Liver (tissue), 9 donors: Measurements from ENCODE around the gene GRIN2A. TPM values are rescaled to one million over a fixed set of nuclear protein-coding genes. Genes with fewer than 3 reads are reported as not detected.

Experiments
- DNase-seq: peaks from one replicate; pipeline ENCODE4 v3.0.0-alpha.2; 2017; ENCODE audit warnings: low spot score
- H3K27ac ChIP-seq, 2 donors: one replicate each; pipeline ENCODE4 v1.7.0; 2013; ENCODE audit warnings: inconsistent platforms in 2 of 2, low read length in 2 of 2, control low read depth in 1 of 2, low read depth in 1 of 2, mild to moderate bottlenecking in 1 of 2
- H3K27me3 ChIP-seq, 4 donors: one replicate each; pipeline versions ENCODE4 v1.6.1 to v1.7.0; 2013; ENCODE audit warnings: low read length in 3 of 4, inconsistent platforms in 1 of 4, mild to moderate bottlenecking in 1 of 4, moderate library complexity in 1 of 4; ENCODE audit not compliant: control insufficient read depth in 4 of 4, insufficient read depth in 4 of 4
- H3K36me3 ChIP-seq, 4 donors: one replicate each; pipeline versions ENCODE4 v1.6.1 to v1.7.0; 2013; ENCODE audit warnings: low read length in 3 of 4, mild to moderate bottlenecking in 3 of 4, low read depth in 1 of 4, moderate library complexity in 1 of 4; ENCODE audit not compliant: control insufficient read depth in 4 of 4, insufficient read depth in 3 of 4
- H3K4me1 ChIP-seq, 4 donors: one replicate each; pipeline versions ENCODE4 v1.6.1 to v1.7.0; 2013; ENCODE audit warnings: low read length in 3 of 4, mild to moderate bottlenecking in 3 of 4, moderate library complexity in 1 of 4; ENCODE audit not compliant: control insufficient read depth in 4 of 4, insufficient read depth in 4 of 4
- H3K4me3 ChIP-seq, 3 donors: one replicate each; pipeline versions ENCODE4 v1.6.1 to v1.7.0; 2013; ENCODE audit warnings: low read length in 3 of 3, control low read depth in 1 of 3, low read depth in 1 of 3, mild to moderate bottlenecking in 1 of 3
- H3K9ac ChIP-seq, 2 donors: one replicate each; pipeline ENCODE4 v1.7.0; 2013; ENCODE audit warnings: low read length in 2 of 2, mild to moderate bottlenecking in 2 of 2, moderate library complexity in 2 of 2, control low read depth in 1 of 2, low read depth in 1 of 2
- H3K9me3 ChIP-seq, 4 donors: one replicate each; pipeline versions ENCODE4 v1.6.1 to v1.7.0; 2013; ENCODE audit warnings: low read length in 3 of 4; ENCODE audit not compliant: control insufficient read depth in 4 of 4
- EGR1 ChIP-seq, 2 donors: IDR thresholded peaks; 2 replicates each; pipeline ENCODE4 v1.6.1; 2016 to 2018; ENCODE audit warnings: antibody characterized with exemption in 2 of 2, low read depth in 2 of 2
- FOXA1 ChIP-seq: IDR thresholded peaks from 2 replicates; pipeline ENCODE4 v1.6.1; 2016; ENCODE audit warnings: antibody characterized with exemption
- FOXA2 ChIP-seq: IDR thresholded peaks from 2 replicates; pipeline ENCODE4 v1.6.1; 2016; ENCODE audit warnings: antibody characterized with exemption
- GABPA ChIP-seq, 2 donors: IDR thresholded peaks in 1 of 2; conservative IDR thresholded peaks in 1 of 2; 2 replicates each; pipeline ENCODE4 v1.6.1; 2016; ENCODE audit warnings: antibody characterized with exemption in 2 of 2, mild to moderate bottlenecking in 1 of 2, moderate library complexity in 1 of 2
- HNF4A ChIP-seq, 2 donors: conservative IDR thresholded peaks; 2 replicates each; pipeline ENCODE4 v1.6.1; 2016; ENCODE audit warnings: antibody characterized with exemption in 2 of 2, mild to moderate bottlenecking in 2 of 2
- HNF4G ChIP-seq: IDR thresholded peaks from 2 replicates; pipeline ENCODE4 v1.6.1; 2016; ENCODE audit warnings: antibody characterized with exemption
- JUND ChIP-seq, 2 donors: IDR thresholded peaks; 2 replicates each; pipeline ENCODE4 v1.6.1; 2016; ENCODE audit warnings: antibody characterized with exemption in 2 of 2
- NR2F2 ChIP-seq: IDR thresholded peaks from 2 replicates; pipeline ENCODE4 v1.6.1; 2016; ENCODE audit warnings: antibody characterized with exemption
- RAD21 ChIP-seq, 2 donors: IDR thresholded peaks; 2 replicates each; pipeline ENCODE4 v1.6.1; 2016; ENCODE audit warnings: antibody characterized with exemption in 2 of 2, mild to moderate bottlenecking in 2 of 2
- RXRA ChIP-seq, 2 donors: IDR thresholded peaks; 2 replicates each; pipeline ENCODE4 v1.6.1; 2017 to 2018; ENCODE audit warnings: antibody characterized with exemption in 2 of 2, mild to moderate bottlenecking in 1 of 2
- SP1 ChIP-seq: IDR thresholded peaks from 2 replicates; pipeline ENCODE4 v1.6.1; 2018; ENCODE audit warnings: antibody characterized with exemption, mild to moderate bottlenecking
- TAF1 ChIP-seq: conservative IDR thresholded peaks from 2 replicates; pipeline ENCODE4 v1.6.1; 2016; ENCODE audit warnings: antibody characterized with exemption, mild to moderate bottlenecking
- YY1 ChIP-seq: IDR thresholded peaks from 2 replicates; pipeline ENCODE4 v1.6.1; 2016; ENCODE audit warnings: antibody characterized with exemption, mild to moderate bottlenecking
- WGBS: extraction: QIAGEN DNeasy Blood & Tissue Kit; methylation state at CpG from one replicate; pipeline ENCODE4 v1.1.7; 2013; 5-methylcytosine and 5-hydroxymethylcytosine counted together
- polyA plus RNA-seq, 2 donors: library from polyadenylated mRNA; stranded (reverse) in 1 of 2; unstranded in 1 of 2; fragments of 200-250 nt in 1 of 2; fragments of >200 nt in 1 of 2; fragmentation: Nextera tagmentation in 1 of 2; extraction: Ambion mirVana in 1 of 2; gene quantifications; one replicate each; pipeline versions ENCODE4 v1.2.1 to v1.2.3, GENCODE V29; 2013 to 2015
- total RNA-seq, 2 donors: library from RNA; depleted of rRNA; stranded (reverse); fragments of >200 nt; gene quantifications; one replicate each; pipeline ENCODE4 v1.2.3, GENCODE V29; 2014
- TF ChIP-seq, protein P1 (sequence below): IDR thresholded peaks from 2 replicates; pipeline ENCODE4 v1.6.1; 2016; ENCODE audit warnings: antibody characterized with exemption, mild to moderate bottlenecking
- TF ChIP-seq, protein P2 (sequence below): IDR thresholded peaks from 2 replicates; pipeline ENCODE4 v1.6.1; 2016; ENCODE audit warnings: antibody characterized with exemption
- TF ChIP-seq, protein P3 (sequence below): IDR thresholded peaks from 2 replicates; pipeline ENCODE4 v1.6.1; 2016; ENCODE audit warnings: antibody characterized with exemption
- TF ChIP-seq, protein P4 (sequence below): IDR thresholded peaks from 2 replicates; pipeline ENCODE4 v1.6.1; 2016; ENCODE audit warnings: antibody characterized with exemption
- TF ChIP-seq, protein P5 (sequence below): fragments of 150-350 bp; IDR thresholded peaks from 2 replicates; pipeline ENCODE4 v1.5.1; 2017; ENCODE audit warnings: improper control_type of control experiment, low read depth, low read length; ENCODE audit not compliant: missing input control
- donor health status: healthy.
- donor health status: healthy.
- donor health status: healthy.
- donor health status: healthy.
- donor health status: healthy.

The GRIN2A gene
- total and polyA plus RNA-seq, 4 donors, result under 0.01 to 0.08 (median 0.07) TPM; not detected in 1

DNA sequence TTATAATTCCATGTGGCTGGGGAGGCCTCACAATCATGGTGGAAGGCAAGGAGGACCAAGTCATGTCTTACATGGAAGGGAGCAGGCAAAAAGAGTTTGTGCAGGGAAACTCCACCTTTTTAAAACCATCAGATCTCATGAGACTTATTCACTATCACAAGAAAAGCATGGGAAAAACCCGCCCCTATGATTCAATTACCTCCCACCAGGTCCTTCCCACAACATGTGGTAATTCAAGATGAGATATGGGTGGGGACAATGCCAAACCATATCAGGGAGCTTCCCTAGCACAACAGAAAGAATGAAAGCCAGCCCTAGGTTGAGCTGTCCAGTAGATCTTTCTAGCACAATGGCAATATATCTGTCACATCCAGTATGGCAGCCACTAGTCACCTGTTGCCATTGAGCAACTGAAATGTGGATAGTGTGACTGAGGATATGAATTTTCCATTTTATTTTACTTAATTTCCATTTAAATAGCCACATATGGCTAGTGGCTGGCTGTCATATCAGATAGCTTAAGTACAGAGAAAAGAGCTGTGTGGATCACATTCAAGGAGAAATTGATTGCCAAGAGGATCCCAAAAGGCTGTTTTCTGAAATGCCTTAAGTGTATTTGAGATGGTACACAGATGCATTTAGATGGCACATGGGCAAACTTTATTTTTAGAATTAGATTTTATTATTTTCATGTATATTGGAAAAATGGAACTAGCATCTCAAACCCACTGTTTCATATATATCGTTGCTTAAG is 273.0 kb downstream of the GRIN2A start:
- no peaks in the 10 kb centered on the region for H3K4me1 ChIP-seq
- H3K9me3 ChIP-seq, result no peaks in the 10 kb centered on the region
- no peak overlapping the region for H3K27ac ChIP-seq
- H3K9ac ChIP-seq, result no peak overlapping the region
- 82% methylated on average over 2 of the region's 2 CpGs for WGBS
- H3K36me3 ChIP-seq, result no peaks in the 10 kb centered on the region
- H3K4me3 ChIP-seq, result no peak overlapping the region
- TF ChIP-seq, protein P1, sequence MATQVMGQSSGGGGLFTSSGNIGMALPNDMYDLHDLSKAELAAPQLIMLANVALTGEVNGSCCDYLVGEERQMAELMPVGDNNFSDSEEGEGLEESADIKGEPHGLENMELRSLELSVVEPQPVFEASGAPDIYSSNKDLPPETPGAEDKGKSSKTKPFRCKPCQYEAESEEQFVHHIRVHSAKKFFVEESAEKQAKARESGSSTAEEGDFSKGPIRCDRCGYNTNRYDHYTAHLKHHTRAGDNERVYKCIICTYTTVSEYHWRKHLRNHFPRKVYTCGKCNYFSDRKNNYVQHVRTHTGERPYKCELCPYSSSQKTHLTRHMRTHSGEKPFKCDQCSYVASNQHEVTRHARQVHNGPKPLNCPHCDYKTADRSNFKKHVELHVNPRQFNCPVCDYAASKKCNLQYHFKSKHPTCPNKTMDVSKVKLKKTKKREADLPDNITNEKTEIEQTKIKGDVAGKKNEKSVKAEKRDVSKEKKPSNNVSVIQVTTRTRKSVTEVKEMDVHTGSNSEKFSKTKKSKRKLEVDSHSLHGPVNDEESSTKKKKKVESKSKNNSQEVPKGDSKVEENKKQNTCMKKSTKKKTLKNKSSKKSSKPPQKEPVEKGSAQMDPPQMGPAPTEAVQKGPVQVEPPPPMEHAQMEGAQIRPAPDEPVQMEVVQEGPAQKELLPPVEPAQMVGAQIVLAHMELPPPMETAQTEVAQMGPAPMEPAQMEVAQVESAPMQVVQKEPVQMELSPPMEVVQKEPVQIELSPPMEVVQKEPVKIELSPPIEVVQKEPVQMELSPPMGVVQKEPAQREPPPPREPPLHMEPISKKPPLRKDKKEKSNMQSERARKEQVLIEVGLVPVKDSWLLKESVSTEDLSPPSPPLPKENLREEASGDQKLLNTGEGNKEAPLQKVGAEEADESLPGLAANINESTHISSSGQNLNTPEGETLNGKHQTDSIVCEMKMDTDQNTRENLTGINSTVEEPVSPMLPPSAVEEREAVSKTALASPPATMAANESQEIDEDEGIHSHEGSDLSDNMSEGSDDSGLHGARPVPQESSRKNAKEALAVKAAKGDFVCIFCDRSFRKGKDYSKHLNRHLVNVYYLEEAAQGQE, result no peak
- TF ChIP-seq HNF4A (conservative IDR thresholded peaks at IDR 0.05), result no peak
- TF ChIP-seq, protein P2, sequence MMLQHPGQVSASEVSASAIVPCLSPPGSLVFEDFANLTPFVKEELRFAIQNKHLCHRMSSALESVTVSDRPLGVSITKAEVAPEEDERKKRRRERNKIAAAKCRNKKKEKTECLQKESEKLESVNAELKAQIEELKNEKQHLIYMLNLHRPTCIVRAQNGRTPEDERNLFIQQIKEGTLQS, result no peak
- DNase-seq, result no peak
- no peaks in the 10 kb centered on the region for H3K27me3 ChIP-seq

DNA sequence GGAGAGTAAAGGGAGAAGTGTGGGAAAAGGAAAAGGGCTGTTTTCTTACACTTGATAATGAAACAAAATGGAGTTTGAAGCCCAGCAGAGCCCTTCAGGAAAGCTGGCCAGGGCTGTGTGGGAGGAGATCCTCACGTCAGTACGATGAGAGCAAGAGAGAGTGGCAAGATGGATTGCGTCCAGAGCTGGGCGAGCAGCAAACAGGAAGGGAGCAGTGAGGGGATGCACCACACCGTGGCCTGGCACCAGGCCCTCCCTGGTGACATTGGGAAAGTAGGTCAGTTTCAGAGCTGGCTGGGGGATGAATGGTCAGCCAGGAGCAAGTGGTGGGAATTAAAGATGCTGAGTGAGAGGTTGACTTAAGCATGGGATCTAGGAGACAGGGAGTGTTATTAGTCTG is 273.6 kb downstream of the GRIN2A start:
- H3K27me3 ChIP-seq, result no peaks in the 10 kb centered on the region
- H3K4me3 ChIP-seq, result no peak overlapping the region
- DNase-seq, result no peak
- no peaks in the 10 kb centered on the region for H3K4me1 ChIP-seq
- TF ChIP-seq HNF4A (conservative IDR thresholded peaks at IDR 0.05), result no peak
- no peak for TF ChIP-seq JUND (IDR thresholded peaks at IDR 0.05)
- no peak for TF ChIP-seq NR2F2
- TF ChIP-seq SP1, result no peak
- TF ChIP-seq GABPA (IDR thresholded peaks at IDR 0.05 in 1 of 2, conservative IDR thresholded peaks at IDR 0.05 in 1 of 2), result no peak
- TF ChIP-seq YY1, result no peak
- TF ChIP-seq, protein P1, result no peak
- TF ChIP-seq FOXA1, result no peak
- no peak for TF ChIP-seq RAD21 (IDR thresholded peaks at IDR 0.05)
- no peak for TF ChIP-seq RXRA (IDR thresholded peaks at IDR 0.05)
- no peak for TF ChIP-seq TAF1
- TF ChIP-seq, protein P3, sequence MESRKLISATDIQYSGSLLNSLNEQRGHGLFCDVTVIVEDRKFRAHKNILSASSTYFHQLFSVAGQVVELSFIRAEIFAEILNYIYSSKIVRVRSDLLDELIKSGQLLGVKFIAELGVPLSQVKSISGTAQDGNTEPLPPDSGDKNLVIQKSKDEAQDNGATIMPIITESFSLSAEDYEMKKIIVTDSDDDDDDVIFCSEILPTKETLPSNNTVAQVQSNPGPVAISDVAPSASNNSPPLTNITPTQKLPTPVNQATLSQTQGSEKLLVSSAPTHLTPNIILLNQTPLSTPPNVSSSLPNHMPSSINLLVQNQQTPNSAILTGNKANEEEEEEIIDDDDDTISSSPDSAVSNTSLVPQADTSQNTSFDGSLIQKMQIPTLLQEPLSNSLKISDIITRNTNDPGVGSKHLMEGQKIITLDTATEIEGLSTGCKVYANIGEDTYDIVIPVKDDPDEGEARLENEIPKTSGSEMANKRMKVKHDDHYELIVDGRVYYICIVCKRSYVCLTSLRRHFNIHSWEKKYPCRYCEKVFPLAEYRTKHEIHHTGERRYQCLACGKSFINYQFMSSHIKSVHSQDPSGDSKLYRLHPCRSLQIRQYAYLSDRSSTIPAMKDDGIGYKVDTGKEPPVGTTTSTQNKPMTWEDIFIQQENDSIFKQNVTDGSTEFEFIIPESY, result no peak
- TF ChIP-seq FOXA2, result no peak
- TF ChIP-seq, protein P2, result no peak
- no peak for TF ChIP-seq HNF4G
- TF ChIP-seq, protein P4, sequence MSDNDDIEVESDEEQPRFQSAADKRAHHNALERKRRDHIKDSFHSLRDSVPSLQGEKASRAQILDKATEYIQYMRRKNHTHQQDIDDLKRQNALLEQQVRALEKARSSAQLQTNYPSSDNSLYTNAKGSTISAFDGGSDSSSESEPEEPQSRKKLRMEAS, result no peak
- no peak for TF ChIP-seq EGR1 (IDR thresholded peaks at IDR 0.05; ENCODE audit: low read depth in 2 of 2)
- TF ChIP-seq, protein P5, sequence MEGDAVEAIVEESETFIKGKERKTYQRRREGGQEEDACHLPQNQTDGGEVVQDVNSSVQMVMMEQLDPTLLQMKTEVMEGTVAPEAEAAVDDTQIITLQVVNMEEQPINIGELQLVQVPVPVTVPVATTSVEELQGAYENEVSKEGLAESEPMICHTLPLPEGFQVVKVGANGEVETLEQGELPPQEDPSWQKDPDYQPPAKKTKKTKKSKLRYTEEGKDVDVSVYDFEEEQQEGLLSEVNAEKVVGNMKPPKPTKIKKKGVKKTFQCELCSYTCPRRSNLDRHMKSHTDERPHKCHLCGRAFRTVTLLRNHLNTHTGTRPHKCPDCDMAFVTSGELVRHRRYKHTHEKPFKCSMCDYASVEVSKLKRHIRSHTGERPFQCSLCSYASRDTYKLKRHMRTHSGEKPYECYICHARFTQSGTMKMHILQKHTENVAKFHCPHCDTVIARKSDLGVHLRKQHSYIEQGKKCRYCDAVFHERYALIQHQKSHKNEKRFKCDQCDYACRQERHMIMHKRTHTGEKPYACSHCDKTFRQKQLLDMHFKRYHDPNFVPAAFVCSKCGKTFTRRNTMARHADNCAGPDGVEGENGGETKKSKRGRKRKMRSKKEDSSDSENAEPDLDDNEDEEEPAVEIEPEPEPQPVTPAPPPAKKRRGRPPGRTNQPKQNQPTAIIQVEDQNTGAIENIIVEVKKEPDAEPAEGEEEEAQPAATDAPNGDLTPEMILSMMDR, result no peak
- H3K9me3 ChIP-seq, result no peaks in the 10 kb centered on the region
- WGBS, result 57% methylated on average over 5 of the region's 5 CpGs
- no peak overlapping the region for H3K9ac ChIP-seq
- no peaks in the 10 kb centered on the region for H3K36me3 ChIP-seq
- no peak overlapping the region for H3K27ac ChIP-seq
